ENCODE measurements around the gene GNGT2. TPM values are rescaled to one million over a fixed set of nuclear protein-coding genes. Genes with fewer than 3 reads are reported as not detected.
"Not testable (repeated sequence)": the region's sequence is repeated elsewhere in the genome, so short reads cannot be mapped to it uniquely, and the experiment has no call there.

GNGT2 gene
- total and polyA plus RNA-seq, 2 experiments from 2014 or later, result not detected

DNA sequence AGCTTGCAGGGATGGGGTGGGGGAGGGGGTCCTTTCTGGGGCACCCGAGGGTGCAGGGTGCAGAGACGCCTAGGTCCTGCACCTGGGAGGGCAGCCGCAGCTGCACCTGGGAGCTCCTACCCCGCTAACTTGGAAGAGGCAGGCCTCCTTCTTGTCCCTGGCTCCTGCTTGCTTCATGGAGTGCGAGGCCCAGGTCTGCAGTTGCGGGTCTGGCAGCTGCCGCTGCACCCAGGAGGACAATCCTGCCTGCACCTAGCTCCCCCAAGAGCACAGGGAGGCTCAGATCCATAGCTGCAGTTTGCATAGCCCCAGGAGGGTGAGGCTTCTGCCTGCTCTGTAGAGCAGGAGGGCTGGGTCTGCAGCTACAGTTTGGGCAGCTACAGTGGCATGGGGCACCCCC, 26.6 kb downstream of the GNGT2 start:
- Histone ChIP-seq H3K36me3 (ENCODE audit: low read depth) (no peaks in the 10 kb centered on the region), H3K9me2 (ENCODE audit: insufficient read depth) (no peaks in the 10 kb centered on the region), H3K4me2 (ENCODE audit: unreplicated experiment) (no peak overlapping the region), H4K20me1 (ENCODE audit: insufficient read depth) (no peaks in the 10 kb centered on the region), H3K9ac (no peak overlapping the region), H3F3A (ENCODE audit: insufficient read depth) (no peaks in the 10 kb centered on the region), H3K79me2 (ENCODE audit: insufficient read depth) (no peaks in the 10 kb centered on the region), H3K4me1 (ENCODE audit: insufficient read depth) (no peaks in the 10 kb centered on the region), H3K9me3 (ENCODE audit: low read depth) (no peaks in the 10 kb centered on the region), H3K27me3 (replicated peaks; ENCODE audit: insufficient read depth) (no peaks in the 10 kb centered on the region), H3K27ac (no peak overlapping the region), H3K4me3 (no peak overlapping the region), H2AFZ (no peak overlapping the region)
- WGBS, 2 experiments (ENCODE audit: low coverage in 1 of 2, low lambda C conversion rate in 2 of 2, missing lambda C conversion rate in 2 of 2), result 44 to 55% methylated on average over 6 to 7 of the region's 7 CpGs
- TF ChIP-seq EZH2 (IDR thresholded peaks at IDR 0.05; ENCODE audit: insufficient read depth, poor library complexity, severe bottlenecking) (no peak), EZH2phosphoT487 (IDR thresholded peaks at IDR 0.05; ENCODE audit: insufficient read depth, low read depth) (no peak)
- no peak for DNase-seq
- in situ Hi-C loops (cut with MboI), result no loop called here

DNA sequence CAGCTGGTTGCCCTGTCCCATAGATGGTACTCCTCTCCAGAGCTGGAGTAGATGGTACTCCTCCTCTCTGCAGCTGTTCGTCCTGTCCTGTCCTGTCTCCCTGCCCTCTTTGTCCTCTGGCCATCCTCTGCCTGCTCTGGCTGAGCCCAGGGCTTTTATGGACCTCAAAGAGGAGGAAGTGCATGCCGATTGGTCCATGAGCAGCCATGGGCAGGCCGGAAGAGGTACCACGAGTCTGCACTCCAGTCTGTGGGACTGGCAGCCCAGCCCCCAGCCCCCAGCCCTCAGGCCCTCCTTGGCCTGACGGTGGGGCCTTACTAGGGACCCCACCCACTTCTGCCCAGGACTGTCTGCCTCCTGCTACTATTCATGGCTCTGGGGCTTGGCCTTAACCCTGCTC, 27.0 kb downstream of the GNGT2 start:
- Histone ChIP-seq H3K9me3 (ENCODE audit: low read depth) (no peaks in the 10 kb centered on the region), H3K4me3 (no peak overlapping the region), H3K79me2 (ENCODE audit: insufficient read depth) (no peaks in the 10 kb centered on the region), H3K9ac (no peak overlapping the region), H3K36me3 (ENCODE audit: low read depth) (no peaks in the 10 kb centered on the region), H3K27ac (no peak overlapping the region), H3K4me1 (ENCODE audit: insufficient read depth) (no peaks in the 10 kb centered on the region), H3K4me2 (ENCODE audit: unreplicated experiment) (no peak overlapping the region), H4K20me1 (ENCODE audit: insufficient read depth) (no peaks in the 10 kb centered on the region), H3K9me2 (ENCODE audit: insufficient read depth) (no peaks in the 10 kb centered on the region), H2AFZ (no peak overlapping the region), H3K27me3 (replicated peaks; ENCODE audit: insufficient read depth) (no peaks in the 10 kb centered on the region), H3F3A (ENCODE audit: insufficient read depth) (no peaks in the 10 kb centered on the region)
- DNase-seq, result no peak
- TF ChIP-seq EZH2phosphoT487 (IDR thresholded peaks at IDR 0.05; ENCODE audit: insufficient read depth, low read depth) (no peak), EZH2 (IDR thresholded peaks at IDR 0.05; ENCODE audit: insufficient read depth, poor library complexity, severe bottlenecking) (no peak)
- 36 to 45% methylated on average over 5 of the region's 5 CpGs for WGBS, 2 experiments (ENCODE audit: low coverage in 1 of 2, low lambda C conversion rate in 2 of 2, missing lambda C conversion rate in 2 of 2)
- in situ Hi-C loops (cut with MboI), result no loop called here

DNA sequence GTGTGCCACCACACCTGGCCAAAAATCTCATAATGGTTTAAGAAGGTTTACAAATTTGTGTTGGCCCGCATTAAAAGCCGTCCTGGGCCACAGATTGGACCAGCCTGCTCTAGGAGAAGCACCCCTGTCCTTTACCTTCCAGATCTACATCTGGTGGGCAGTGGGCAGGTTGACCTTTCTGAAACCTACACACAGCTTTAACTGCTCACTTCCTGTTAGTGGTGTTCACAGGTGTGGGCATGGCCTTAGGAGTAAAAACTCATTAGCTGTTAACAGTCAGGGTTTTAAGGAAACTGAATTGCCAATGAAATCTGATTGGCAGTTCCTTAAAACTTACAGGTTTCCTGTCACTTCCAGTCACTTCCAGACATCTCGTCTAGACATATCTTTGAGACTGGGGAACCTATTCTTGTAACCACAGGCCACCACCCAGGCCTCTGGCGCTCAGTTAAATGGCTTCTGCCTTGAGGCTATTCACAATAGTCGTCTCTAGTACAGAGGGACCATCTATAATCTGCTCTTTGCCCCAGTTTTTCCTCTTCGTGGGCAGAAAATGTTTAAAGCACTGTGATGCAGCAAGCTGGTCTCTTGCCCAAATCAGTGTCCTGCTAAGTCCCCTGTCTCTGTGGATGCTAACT, 29.3 kb downstream of the GNGT2 start:
- Histone ChIP-seq H3K4me1 (ENCODE audit: insufficient read depth) (no peaks in the 10 kb centered on the region), H3K79me2 (ENCODE audit: insufficient read depth) (no peaks in the 10 kb centered on the region), H3K4me3 (no peak overlapping the region), H3K27me3 (replicated peaks; ENCODE audit: insufficient read depth) (no peaks in the 10 kb centered on the region), H3K9me3 (ENCODE audit: low read depth) (no peaks in the 10 kb centered on the region), H3F3A (ENCODE audit: insufficient read depth) (no peaks in the 10 kb centered on the region), H3K9ac (no peak overlapping the region), H3K9me2 (ENCODE audit: insufficient read depth) (no peaks in the 10 kb centered on the region), H4K20me1 (ENCODE audit: insufficient read depth) (no peaks in the 10 kb centered on the region), H3K4me2 (ENCODE audit: unreplicated experiment) (no peak overlapping the region), H3K36me3 (ENCODE audit: low read depth) (no peaks in the 10 kb centered on the region), H3K27ac (no peak overlapping the region), H2AFZ (no peak overlapping the region)
- in situ Hi-C loops (cut with MboI), result no loop called here
- no peak for DNase-seq
- TF ChIP-seq EZH2phosphoT487 (IDR thresholded peaks at IDR 0.05; ENCODE audit: insufficient read depth, low read depth) (no peak), EZH2 (IDR thresholded peaks at IDR 0.05; ENCODE audit: insufficient read depth, poor library complexity, severe bottlenecking) (no peak)
- 56 to 57% methylated on average over 6 of the region's 6 CpGs for whole genome bisulfite sequencing, 2 experiments (ENCODE audit: low coverage in 1 of 2, low lambda C conversion rate in 2 of 2, missing lambda C conversion rate in 2 of 2)

DNA sequence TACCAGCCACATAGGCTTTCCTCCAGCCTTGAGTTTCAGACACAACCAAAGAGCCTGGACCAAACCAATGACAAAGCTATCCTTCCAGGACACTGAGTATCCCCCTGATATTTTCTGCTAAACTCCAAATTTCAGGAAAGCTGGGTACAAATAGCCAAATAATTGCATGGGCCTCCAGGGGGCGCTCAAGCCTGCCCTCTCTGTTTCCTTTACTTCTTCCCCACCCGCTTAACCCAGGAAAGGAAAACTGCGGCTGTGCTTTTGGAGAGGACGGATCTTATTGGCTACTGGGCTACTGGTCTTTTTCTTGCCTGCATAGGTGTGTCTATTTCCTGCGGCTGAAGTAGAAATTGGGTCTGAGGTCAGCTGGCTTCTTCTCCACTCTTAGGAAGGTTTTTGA, 30.1 kb downstream of the GNGT2 start:
- Histone ChIP-seq H3K27ac (no peak overlapping the region), H3K27me3 (replicated peaks; ENCODE audit: insufficient read depth) (no peaks in the 10 kb centered on the region), H3K79me2 (ENCODE audit: insufficient read depth) (no peaks in the 10 kb centered on the region), H3K9me2 (ENCODE audit: insufficient read depth) (no peaks in the 10 kb centered on the region), H4K20me1 (ENCODE audit: insufficient read depth) (no peaks in the 10 kb centered on the region), H3F3A (ENCODE audit: insufficient read depth) (no peaks in the 10 kb centered on the region), H3K4me1 (ENCODE audit: insufficient read depth) (no peaks in the 10 kb centered on the region), H3K36me3 (ENCODE audit: low read depth) (no peaks in the 10 kb centered on the region), H3K9me3 (ENCODE audit: low read depth) (no peaks in the 10 kb centered on the region), H3K4me2 (ENCODE audit: unreplicated experiment) (no peak overlapping the region), H3K9ac (no peak overlapping the region), H3K4me3 (no peak overlapping the region), H2AFZ (no peak overlapping the region)
- in situ Hi-C loops (cut with MboI), result no loop called here
- no peak for TF ChIP-seq EZH2phosphoT487 (IDR thresholded peaks at IDR 0.05; ENCODE audit: insufficient read depth, low read depth)
- no peak for TF ChIP-seq EZH2 (IDR thresholded peaks at IDR 0.05; ENCODE audit: insufficient read depth, poor library complexity, severe bottlenecking)
- peak; percentile 74 for DNase-seq
- 3 to 6% methylated on average over 5 of the region's 5 CpGs for WGBS, 2 experiments (ENCODE audit: low coverage in 1 of 2, low lambda C conversion rate in 2 of 2, missing lambda C conversion rate in 2 of 2)

DNA sequence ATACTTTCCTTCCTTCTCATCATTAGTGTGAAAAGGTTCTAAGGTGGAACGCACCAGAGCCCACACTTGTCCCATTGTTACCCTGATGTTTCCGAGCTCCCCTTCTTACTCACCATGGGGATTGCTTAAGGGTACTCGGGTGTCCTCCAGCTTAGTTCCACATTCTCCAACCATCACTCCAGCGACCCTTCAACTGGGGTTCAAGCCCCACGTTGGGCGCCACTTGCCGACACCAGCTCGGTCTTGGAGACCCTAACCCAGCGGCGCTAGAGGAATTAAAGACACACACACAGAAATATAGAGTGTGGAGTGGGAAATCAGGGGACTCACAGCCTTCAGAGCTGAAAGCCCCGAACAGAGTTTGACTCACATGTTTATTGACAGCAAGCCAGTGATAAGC, 34.4 kb downstream of the GNGT2 start:
- H3K4me1 ChIP-seq (ENCODE audit: insufficient read depth); H2AFZ ChIP-seq; H3K4me2 ChIP-seq (ENCODE audit: unreplicated experiment); H3K36me3 ChIP-seq (ENCODE audit: low read depth); H3K79me2 ChIP-seq (ENCODE audit: insufficient read depth); H4K20me1 ChIP-seq (ENCODE audit: insufficient read depth); H3K9me2 ChIP-seq (ENCODE audit: insufficient read depth); H3K9ac ChIP-seq; H3K27ac ChIP-seq; H3K27me3 ChIP-seq (replicated peaks; ENCODE audit: insufficient read depth); H3K4me3 ChIP-seq; H3K9me3 ChIP-seq (ENCODE audit: low read depth); H3F3A ChIP-seq (ENCODE audit: insufficient read depth); in situ Hi-C loops (cut with MboI); DNase-seq: not testable (repeated sequence)
- WGBS, 2 experiments (ENCODE audit: low coverage in 1 of 2, low lambda C conversion rate in 2 of 2, missing lambda C conversion rate in 2 of 2), result 64 to 69% methylated on average over 11 of the region's 11 CpGs

DNA sequence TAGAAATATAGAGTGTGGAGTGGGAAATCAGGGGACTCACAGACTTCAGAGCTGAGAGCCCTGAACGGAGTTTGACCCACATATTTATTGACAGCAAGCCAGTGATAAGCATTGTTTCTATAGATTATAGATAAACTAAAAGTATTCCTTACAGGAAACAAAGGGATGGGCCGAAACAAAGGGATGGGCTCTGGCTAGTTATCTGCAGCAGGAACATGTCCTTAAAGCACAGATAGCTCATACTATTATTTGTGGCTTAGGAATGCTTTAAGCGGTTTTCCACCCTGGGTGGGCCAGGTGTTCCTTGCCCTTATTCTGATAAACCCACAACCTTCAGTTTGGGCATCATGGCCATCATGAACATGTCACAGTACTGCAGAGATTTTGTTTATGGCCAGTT, 39.7 kb downstream of the GNGT2 start:
- H4K20me1 ChIP-seq (ENCODE audit: insufficient read depth); in situ Hi-C loops (cut with MboI); H3K79me2 ChIP-seq (ENCODE audit: insufficient read depth); H2AFZ ChIP-seq; H3K4me3 ChIP-seq; H3K4me1 ChIP-seq (ENCODE audit: insufficient read depth); H3K27ac ChIP-seq; H3F3A ChIP-seq (ENCODE audit: insufficient read depth); H3K4me2 ChIP-seq (ENCODE audit: unreplicated experiment); H3K9me2 ChIP-seq (ENCODE audit: insufficient read depth); H3K36me3 ChIP-seq (ENCODE audit: low read depth); H3K9ac ChIP-seq; DNase-seq; H3K9me3 ChIP-seq (ENCODE audit: low read depth): not testable (repeated sequence)
- peaks cover 29% of the 10 kb centered on the region for H3K27me3 ChIP-seq (replicated peaks; ENCODE audit: insufficient read depth)
- 38% methylated on average over 3 of the region's 3 CpGs for WGBS, 2 experiments (ENCODE audit: low coverage in 1 of 2, low lambda C conversion rate in 2 of 2, missing lambda C conversion rate in 2 of 2)
